GM21367 (cell line): Measurements from ENCODE around the gene MIDN.

Experiments
- ATAC-seq: cut with Tn5 transposase; IDR thresholded peaks from one replicate; pipeline ENCODE4 v1.9.1; 2021; ENCODE audit not compliant: unreplicated experiment

Gene MIDN

DNA sequence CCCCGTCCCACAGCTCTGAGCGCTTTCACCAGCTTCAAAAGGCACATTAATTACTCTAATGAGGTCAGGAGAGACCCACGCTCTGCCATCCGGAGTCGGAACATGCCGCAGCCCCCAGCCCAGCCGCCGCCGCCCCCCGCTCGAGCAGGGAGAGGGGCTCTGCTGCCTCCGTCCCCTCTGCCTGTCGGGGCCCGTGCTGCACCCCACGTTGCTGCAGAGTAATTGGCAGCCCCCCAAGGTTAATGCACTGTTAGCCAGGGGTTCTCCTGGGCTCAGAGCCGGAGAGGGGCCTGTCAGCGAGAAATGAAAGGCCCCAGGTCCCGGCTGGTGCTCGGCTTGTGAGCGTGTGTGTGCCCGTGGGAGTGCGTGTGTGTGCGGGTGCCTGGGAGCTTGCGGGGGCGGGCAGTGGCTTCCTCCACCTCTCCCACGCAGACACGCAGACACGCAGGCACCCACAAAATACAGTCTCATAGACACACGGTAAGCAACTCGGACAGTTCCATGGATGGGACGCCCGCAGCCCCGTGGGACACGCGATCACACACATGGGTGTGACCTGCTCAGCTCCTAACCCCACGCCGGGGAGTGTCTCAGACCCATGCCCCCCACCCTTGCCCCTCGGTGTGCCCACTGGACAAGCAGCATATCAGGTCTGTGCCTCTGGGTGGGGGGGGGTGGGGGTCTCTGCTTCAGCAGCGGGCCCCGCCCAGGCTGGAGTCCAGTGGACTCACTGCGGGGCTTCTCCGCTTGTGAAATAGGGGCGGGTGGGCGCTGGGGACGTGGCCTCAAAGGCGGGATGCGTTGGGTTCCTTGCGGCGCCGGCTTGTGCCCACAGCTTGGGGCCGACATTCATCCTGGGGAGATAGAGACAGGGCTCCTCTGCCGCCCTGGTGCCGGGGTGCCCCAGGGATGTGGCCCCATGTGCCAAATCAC, 32.5 kb downstream of the MIDN start:
- ATAC-seq = no peak

DNA sequence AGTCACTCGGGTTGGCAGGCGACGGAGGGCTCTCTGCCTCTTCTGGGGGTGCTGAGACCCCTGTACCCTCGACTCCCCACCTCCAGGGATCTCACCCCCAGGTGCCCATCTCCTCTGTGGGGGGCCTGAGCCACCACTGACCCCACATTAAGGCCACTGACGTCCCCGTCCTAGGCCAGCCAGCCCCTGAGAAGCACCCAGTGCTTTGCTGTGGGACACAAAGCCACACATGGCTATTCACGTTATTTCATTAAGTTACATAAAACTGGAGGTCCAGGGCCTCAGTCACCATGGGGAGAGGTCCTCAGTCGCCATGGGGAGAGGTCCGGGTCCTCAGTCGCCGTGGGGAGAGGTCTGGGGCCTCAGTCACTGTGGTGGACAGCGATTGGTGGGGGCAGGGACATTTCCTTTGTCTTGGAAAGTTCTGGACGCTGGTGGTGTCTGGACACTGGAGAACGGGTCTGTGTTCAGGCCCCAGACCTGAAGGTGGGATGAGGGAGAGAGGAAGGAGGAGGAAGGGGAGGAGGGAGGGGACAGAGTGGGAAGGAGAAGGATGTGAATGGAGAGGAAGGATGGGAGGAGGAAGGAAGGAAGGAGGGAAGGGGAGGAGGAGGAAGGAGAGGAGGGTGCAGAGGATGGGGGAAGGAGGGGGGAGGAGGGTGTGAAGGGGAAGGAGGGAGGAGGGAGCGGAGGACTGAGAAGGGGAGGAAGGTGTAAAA, 33.3 kb downstream of the MIDN start:
- no peak for ATAC-seq

DNA sequence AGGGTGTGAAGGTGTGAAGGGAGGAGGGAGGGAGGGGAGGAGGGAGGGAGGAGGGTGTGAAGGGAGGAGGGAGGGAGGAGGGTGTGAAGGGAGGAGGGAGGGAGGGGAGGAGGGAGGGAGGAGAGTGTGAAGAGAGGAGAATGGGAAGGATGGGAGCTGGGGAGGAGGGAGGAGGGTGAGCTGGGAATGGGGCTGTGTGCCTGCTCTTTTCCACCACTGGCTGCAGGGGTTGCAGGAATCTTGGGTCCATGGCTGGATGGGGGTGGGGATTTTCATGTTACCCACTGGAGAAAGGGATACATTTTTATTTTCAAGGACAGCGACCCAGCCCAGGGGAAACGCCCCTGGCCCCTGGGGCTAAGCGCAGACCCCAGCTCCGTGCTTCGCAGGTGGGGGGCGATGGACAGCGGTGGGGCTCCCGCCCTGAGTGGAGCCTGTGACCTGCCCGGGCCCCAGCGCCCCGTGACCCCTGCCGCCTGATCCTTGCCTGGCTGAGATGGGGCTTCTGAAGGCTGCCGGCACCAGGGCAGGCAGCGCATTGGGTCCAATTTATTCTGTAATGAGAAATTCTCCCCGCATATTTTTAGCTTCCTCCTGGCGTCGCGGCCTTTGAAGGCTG, 34.3 kb downstream of the MIDN start:
- no peak for ATAC-seq

DNA sequence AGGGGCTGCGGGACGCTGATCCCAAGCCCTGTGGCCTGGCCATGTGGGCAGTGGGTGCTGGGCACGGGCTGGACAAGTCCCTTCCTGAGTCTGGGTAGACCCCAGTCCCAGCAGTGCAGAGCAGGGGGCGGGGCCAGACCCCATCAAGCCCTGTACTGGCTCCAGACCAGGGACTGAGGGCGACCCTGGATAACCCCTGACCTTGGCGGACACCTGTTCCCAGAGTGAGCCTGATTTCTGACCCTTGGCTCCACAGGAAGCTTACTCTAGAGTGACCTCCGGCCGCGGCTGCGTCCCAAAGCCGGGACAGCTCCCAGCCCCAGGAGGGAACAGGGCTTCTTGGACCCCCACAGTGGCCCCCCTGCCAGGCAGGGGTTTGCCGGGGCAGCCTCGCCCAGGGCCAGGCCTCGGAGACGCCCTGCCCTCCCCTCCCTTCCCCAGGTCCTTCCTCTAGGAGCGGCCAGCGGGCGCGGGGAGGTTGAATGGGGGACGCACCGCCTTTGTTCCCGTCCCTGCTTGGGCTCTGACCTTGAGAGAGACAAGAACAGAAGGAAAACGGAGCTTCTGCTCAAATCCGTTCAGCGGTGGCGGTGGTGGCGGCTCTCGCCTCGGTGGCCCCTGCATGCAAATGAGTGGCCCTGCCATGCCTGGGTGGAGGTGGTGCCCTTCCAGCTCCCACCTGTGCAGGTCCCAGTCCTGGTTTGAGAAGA, 35.0 kb downstream of the MIDN start:
- ATAC-seq = no peak

DNA sequence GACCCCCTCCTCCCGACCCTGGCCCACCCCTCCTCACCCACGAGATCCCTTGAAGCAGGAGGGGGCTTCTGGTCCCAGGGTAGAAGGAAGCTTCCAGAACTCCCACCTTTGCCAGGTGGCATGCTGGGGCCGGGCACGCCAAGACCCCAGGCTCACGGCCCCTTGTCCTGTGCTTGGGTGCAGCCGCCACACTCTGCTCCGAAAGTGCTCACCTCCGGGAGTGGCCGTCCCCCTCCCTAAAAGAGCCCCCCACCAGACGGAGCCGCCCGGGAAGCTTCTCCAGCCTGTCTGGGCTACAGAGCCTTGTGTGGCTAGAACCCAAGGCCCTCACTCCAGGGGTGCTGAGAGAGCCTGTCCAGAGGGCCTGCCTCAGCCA, 35.5 kb downstream of the MIDN start:
- ATAC-seq = no peak

DNA sequence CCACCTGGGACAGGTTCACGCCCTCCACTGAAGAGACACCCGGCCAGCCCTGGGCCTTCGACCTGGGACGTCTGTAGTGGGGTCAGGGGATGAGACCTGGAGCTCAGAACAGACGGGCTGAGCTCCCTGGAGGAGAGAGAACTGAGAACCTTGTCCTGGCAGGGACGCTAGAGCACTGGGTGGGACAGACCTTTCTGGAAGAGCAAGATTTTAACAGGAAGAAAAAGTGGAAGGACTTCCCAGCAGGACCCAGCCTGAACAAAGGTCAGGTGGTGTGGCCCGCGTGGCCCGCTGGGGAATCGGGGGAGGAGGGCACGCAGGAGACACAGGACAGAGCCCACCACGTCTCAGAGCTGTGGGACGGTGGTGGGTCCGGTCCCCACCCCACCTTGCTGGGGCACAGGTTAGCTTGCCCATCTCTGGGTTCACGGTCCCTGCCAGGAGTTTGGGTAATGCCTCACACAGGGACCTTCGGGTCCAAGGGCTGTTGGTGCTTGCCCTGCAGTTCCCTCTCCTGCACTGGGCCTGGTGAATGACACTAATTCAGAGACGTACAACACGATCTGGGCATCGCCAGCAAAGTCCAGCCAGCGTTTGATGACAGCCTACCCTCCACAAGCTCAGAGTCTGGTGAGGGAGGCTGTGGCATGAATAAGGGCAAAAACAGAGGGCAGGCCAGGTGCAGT, 36.1 kb downstream of the MIDN start:
- ATAC-seq = no peak

DNA sequence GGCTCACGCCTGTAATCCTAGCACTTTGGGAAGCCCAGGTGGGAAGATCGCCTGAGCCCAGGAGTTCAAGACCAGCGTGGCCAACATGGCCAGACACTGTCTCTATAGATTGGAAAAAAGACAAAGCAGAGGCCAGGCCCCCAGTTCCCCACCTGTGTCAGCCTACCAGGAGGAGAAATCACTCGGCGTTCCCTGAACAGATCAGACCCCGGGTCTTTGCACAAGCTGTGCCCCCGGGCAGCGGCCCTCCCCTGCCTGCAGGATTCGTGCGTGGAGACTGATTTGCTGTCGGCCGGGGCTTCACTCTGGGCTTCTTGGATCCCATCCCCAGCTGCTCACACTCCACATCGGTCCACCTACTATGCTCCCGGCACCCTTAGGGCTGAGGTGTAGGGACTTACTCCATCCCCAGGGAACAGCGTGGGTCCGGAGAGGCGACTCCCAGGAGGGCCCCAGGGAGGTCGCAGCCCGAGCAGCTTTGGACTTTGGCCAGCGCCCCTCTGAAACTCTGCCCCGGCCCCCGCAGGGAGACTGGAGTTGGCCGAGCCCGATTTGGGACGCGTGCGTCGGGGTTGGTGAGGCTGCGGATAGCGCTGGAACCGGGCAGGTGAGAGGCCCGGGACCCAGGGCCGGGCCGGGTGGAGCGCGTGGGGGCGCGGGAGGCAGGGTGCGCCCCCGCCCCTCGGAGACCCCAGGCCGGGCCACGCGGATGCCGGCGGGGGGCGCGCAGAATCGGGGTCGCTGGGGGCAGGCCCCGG, 36.8 kb downstream of the MIDN start:
- no peak for ATAC-seq

DNA sequence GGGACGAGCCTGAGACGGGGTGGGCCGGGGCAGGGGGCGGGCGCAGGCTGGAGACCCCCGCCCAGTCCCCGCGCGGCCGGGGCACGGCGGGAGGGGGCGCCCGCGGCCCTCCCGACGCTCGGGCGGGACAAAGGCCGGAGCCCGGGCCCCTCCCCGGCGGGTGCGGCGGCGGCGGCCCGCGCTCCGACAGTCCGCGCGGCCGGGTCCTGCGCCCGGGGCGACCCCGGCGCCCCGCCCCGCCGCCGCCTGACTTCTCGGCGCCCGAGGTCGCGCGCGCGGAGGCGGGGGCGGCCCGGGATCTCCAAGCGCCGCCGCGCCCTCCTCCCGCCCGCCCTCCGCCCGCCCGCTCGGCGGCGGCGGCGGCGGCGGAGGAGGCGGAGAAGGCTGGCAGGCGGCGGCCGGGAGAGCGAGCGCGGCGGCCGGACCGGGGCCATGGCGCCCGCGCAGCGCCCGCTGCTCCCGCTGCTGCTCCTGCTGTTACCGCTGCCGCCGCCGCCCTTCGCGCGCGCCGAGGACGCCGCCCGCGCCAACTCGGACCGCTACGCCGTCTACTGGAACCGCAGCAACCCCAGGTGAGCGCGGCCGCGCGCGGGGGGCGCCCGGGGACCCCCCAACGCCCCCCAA, 37.5 kb downstream of the MIDN start, which contains the start of gene EFNA2:
TSS of gene EFNA2 (plus strand) at position 137 of the 624 bp plus-strand sequence. CDS start at position 433, 296 bp downstream.
- ATAC-seq = no peak

DNA sequence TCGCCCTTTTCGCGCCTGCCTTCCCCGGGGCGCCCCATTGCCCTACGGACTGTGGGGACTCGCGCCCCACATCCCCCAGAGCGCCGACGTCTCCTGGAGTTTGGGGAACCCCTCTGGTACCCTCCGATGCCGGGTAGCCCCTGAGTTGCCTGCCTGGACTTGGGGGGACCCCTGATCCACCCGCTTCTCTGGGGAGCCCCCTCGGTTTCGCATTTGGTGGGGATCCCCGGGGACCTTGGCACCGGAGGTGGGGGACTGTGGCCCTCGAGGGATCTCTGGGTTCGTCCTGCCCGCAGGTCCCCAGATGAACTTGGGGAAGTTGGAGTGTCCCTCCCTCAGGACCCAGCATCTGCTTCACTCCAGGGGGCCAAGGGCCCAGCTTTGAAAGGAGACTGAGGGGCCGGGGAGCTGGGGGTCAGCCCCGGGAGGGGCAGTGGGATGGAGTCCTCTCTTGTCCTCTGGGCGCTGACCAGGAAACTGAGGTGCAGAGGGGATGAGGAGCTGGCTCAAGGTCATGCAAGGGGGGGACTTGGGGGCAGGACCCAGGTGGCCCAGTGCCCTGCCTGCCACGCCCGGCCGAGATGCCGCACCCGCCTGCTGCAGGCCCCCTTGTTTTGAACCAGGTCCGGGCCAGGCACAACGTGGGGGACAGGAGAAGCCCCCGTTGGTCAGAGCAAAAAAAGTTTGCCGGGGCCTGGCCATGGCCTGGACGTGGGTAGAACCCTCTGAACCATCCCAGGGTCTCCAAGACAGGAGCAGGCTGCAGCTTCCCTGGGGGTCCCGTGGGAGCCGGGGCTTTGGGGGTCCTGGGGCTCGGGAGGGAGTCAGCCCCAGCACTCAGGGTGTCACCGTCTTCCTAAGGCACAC, 38.3 kb downstream of the MIDN start:
- no peak for ATAC-seq

DNA sequence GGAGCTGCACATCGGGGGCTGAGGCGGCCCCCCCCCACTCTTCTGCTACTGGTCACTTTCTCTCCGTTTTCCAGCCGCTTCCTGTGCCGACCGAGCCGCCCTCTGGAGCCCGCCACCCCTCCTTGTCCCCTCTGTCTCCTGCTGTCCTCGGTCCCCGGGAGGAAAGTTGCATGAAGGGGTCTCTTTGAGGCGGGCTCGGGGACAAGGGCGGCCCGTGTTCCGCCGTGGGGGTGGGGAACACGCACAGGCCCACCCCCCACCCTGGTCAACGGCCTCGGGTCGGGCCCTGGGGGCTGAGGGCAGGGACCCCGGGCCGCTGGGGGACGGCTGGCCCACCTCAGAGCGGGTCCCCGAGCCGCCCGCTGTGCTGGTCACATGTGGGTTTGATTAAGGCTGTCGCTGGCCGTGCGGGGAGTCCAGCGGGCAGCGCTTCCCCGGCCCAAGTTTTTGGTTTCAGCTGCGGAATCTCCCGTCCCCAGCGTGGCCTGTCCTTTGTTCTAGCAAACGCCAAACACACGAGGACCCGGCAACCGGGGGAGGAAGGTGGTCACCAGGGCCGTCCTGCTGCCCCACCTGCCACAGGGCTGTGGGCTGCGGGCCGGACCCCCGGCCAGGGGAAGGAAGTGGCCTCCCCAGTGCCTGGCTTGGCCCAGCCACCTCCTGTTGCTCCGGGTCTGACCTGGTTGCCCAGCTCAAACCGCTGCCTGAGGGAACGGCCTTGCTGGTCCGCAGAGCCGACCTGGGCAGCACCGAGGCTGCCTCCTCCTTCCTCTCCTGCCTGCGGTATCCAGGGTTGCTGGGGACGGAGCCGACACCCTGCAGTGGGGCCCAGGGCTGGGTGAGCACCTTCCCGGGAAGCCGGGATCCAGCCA, 39.2 kb downstream of the MIDN start:
- no peak for ATAC-seq

DNA sequence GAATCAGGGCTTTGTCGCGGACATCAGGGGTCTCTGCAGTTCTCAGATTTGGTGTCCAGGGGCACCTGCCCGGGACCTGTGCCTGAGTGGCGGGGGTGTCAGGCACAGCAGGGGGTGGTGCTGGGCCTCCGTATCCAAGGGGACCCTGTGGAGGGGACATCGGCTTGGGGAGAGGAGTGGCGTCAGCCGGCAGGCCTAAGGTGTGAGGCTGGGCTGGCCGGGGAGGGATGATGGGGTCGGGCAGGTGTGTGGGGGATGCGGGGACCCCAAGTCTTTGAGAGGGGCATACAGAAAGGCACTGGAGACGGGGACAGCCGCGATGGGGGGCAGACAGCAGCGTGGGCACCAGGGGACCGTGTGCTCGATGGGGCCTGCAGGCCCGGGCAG, 39.8 kb downstream of the MIDN start:
- ATAC-seq = no peak

DNA sequence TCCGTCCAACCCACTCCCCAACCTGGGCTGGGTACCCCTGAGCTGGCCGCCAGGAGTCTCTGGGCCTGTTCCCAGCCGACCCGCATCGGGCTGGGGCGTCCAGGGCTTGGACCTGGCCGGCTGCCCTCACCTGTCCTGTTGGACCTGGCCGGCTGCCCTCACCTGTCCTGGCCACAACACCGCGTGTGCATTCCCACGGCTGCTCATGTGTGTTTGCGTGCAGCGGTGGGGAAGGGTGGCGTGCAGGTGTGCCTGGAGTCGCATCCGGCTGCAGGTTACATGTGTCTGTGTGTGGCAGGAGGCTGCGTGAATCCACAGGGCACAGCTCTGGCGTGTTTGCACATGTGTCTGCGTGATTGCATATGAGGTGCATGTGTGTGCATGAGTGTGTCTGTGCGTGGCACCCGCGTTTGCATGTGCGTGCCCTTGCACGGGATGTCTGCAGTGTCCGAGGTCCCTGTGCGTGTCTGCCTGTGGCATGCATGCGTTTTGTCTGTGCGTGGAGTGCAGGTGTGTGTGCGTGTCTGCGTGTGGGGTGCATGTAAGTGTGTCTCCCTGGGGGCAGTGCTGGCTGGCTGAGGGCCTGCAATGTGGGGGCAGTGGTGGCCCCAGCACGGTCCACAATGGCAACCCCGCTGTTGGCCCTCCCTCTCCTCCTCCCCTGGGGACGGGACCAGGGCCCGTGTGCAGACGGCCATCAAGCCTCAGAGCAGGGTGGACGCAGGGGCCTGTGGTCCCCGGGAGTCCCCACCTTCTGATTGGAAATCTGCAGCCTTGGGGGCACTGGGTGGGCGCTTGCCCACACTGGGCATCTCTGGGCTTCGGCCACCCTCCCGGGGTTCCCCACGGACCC, 40.7 kb downstream of the MIDN start:
- no peak for ATAC-seq

DNA sequence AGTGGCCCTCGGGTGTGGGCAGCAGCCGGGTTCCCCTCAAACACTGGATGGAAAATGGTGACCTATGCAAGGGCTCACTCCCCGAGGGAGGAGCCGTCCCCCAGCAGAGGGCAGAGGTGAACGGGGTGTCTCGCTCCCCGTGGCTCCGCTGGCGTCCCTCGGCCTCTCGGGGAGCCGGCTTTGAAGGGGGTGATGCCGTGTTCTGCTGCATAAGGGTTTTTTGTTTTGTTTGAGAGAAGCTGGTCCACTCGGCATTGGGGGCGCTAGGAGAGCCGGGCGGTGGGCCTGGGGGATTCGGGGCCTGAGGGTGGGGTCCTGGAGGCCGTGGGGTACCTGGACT, 41.3 kb downstream of the MIDN start:
- no peak for ATAC-seq

DNA sequence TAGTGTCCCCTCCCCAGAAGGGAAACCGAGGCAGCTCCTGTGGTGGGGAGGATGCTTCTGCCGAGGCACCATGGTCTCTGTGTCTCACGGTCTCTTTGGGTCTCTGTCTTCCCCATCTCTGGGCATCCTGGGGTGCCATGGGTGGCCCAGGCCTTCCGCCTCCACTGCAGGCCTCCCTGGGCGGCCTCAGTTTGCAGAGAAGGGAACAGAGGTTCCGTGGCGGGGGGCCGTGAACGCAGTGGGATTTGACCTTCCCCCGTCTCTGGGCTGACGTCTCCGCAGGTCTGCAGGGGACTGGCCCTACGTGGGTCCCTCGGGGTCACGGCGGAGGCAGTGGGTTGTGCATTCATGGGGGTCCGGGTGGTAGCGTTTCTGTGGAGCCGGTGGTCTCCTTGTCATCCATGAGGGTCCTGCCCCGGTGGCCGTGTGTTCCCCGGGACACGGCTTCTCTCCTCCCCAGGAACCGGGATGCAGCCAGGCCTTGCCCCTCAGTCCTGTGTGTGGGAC, 41.9 kb downstream of the MIDN start:
- no peak for ATAC-seq

DNA sequence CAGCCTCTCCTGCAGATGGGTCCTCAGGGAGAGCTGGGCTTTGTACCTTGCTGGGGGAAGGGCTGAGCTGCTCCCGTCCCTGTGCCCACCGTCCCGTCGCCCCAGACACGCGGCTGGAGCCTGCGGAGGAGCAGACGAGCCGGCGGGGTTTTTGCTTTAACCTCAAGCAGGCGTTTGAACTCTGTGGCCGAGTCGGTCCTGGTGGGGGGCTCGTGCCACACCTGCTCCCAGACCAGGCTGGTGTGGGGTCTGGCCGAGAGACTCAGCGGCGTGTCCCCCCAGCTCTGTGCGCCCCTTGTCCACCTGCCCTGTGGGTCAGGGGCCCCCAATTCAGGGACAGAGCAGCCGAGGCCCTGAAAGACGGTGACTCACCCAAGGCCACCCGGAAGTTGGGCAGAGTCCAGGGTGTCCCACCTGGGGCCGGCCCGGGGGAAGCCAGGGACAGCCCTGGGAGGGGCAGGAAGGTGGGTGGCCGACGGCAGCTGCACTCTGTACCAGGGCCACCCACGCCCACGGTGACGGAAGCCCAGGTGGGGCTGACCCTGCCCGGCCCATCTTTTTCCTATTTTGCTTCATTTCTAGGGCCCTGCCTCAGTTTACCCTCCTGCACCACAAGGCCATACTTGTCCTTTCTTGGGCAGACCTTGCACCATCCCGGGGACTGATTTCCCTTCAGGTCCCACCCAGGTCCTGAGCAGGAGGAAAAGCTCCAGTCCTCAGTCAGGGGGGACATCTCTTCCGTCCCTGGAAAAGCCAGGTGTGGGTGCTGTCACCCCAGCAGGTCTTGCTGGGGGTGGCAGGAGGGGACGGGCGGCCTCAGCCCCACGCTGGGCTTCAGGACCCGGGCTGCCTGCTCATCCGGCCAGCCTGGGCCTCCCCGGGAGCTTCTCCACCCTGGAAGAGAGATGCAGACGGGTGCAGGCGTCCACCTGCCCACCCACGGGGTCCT, 42.6 kb downstream of the MIDN start:
- ATAC-seq = no peak
